HG03439 (cell line): ENCODE data around the gene HACD2.

Source experiments
- ATAC-seq: cut with Tn5 transposase; IDR thresholded peaks from one replicate; pipeline ENCODE4 v1.9.1; 2021; ENCODE audit warnings: mild to moderate bottlenecking, moderate library complexity; ENCODE audit not compliant: unreplicated experiment

HACD2 gene

GRCh38 chr3:123584988-123585937, at the start of gene HACD2:
Gene HACD2, minus strand, starts transcription at chr3:123585053. Its CDS starts 26 bp downstream, at chr3:123585027.
- peak; percentile 91 for ATAC-seq

- ATAC-seq: no peak
Observed at GRCh38 chr3:123634149-123635051, 49.5 kb upstream of the HACD2 start.

GRCh38 chr3:123633530-123633929, 48.7 kb upstream of the HACD2 start:
- no peak for ATAC-seq

- ATAC-seq: no peak
Observed at GRCh38 chr3:123632161-123632655, 47.4 kb upstream of the HACD2 start.

GRCh38 chr3:123629747-123630047, 44.8 kb upstream of the HACD2 start:
- no peak for ATAC-seq

- no peak for ATAC-seq
Observed at GRCh38 chr3:123628996-123629746, 44.3 kb upstream of the HACD2 start.

GRCh38 chr3:123627673-123628670, 43.1 kb upstream of the HACD2 start:
- no peak for ATAC-seq

GRCh38 chr3:123626881-123627280, 42.0 kb upstream of the HACD2 start:
- no peak for ATAC-seq

GRCh38 chr3:123624302-123624701, 39.4 kb upstream of the HACD2 start:
- no peak for ATAC-seq

GRCh38 chr3:123623346-123623880, 38.6 kb upstream of the HACD2 start:
- no peak for ATAC-seq

- no peak for ATAC-seq
Observed at GRCh38 chr3:123622766-123623165, 37.9 kb upstream of the HACD2 start.

GRCh38 chr3:123621850-123622189, 37.0 kb upstream of the HACD2 start:
- ATAC-seq: no peak

- no peak for ATAC-seq
Observed at GRCh38 chr3:123621186-123621849, 36.5 kb upstream of the HACD2 start.

- no peak for ATAC-seq
Observed at GRCh38 chr3:123620343-123620742, 35.5 kb upstream of the HACD2 start.

GRCh38 chr3:123618768-123619484, 34.1 kb upstream of the HACD2 start:
- no peak for ATAC-seq

- no peak for ATAC-seq
Observed at GRCh38 chr3:123618076-123618708, 33.3 kb upstream of the HACD2 start.

- no peak for ATAC-seq
Observed at GRCh38 chr3:123616593-123616992, 31.7 kb upstream of the HACD2 start.

GRCh38 chr3:123613543-123613942, 28.7 kb upstream of the HACD2 start:
- no peak for ATAC-seq
